GM18909 (cell line): Measurements from ENCODE around the gene SLC29A4.
"Not testable (repeated sequence)": the region's sequence is repeated elsewhere in the genome, so short reads cannot be mapped to it uniquely, and the experiment has no call there.

ENCODE experiments used
- ATAC-seq: cut with Tn5 transposase; IDR thresholded peaks from one replicate; pipeline ENCODE4 v1.9.1; 2021; ENCODE audit warnings: mild to moderate bottlenecking; ENCODE audit not compliant: unreplicated experiment, poor library complexity

The SLC29A4 gene

DNA sequence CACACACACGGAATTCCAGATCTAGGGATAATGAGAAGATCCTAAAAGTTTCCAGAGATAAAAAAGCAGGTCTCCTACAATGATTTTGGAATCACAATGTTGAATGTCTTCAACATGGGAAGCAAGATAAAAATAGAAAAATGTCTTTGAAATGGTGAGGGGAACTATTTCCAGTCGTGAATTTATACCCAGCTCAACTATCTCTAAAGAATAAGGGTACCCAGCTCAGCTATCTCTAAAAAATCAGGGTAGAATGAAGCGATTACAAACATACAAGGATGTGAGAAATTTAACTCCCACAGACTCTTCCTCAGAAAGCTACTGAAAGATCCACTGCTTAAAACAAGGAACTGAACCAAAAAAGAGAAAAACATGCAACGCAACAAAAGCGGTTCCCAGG is 35.9 kb downstream of the SLC29A4 start:
- not testable (repeated sequence) for ATAC-seq

DNA sequence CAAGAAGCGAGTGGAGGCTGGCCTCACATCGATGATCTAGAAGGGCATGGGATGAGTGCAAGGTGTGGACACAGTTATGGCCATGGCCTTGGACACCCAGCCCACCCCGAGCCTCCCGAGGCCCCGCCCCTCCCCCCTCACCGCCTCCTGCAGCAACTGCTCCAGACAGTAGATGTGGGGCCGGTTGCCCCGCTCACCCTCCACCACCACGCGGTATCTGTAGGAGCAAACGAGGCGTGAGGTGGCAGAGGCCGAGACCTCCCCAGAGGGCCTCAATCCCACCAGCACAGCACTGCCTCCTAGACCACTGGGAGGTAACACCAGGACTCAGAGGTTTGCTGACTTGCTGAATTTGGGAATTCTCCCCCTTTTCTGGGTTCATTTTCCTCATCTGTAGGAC is 37.6 kb downstream of the SLC29A4 start:
- ATAC-seq: no peak

DNA sequence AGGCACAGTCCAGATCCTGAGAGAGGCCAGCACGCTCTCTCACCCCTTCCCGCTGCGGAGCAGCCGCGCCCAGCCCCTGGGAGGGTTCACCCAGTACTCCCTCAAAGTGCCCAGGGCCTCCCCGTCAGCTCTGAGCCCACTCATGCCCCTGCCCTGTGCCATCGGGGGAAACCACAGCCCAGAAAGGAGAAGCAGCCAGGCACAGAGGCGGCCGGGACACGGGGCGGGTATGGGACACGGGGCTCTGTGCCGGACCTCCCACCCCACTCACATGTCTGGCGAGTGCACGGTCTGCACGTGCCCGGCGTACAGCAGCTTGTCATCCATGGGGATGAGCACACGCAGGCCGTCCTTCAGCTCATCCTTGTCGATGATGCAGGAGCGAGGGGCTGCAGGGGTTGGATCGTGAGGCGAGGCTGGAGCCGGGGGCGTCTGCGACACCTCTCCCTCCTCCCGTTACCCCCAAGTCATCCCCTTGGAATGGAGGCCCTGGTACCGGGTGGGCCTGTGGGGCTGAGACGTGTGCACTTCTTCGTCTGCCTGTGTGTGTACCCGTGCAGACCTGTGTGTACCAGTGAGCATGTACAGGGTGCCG is 38.2 kb downstream of the SLC29A4 start:
- ATAC-seq: no peak

DNA sequence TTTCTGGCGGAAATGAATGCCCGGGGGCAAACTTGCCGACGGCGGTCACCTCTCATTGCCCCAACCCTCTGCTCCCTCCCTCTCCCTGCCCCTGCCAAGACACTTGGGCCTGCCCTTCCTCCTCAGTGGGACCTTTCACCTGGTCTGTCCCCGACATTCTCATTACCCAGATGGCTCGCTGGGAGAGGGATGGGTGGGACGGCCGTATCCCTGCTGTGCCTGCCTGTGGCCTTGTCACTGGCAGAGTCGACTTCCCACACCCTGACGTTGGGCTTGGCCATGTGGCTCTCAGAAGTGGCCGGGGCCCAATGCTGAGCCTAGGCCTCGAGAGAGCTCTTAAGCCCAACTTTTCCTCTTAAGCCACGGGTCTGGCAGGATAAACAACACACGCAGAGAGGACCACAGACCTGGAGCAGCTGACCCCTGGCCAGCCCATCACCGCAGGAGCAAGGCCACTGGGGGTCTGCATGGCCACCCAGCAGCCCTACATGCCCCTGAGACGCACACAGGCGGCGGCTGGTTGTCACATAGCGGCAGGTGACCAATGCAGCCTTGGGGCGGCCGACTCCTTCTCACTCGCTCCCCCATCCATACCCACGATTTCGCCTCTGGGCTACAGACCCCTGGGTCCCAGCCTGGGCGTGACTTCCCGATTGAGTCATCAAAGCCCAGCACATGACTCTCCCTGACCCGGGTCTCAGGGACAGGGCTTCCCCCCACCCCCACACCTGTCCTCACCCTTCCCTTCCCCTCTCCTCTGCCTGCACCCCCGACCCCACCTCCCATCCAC is 40.1 kb downstream of the SLC29A4 start:
- no peak for ATAC-seq

DNA sequence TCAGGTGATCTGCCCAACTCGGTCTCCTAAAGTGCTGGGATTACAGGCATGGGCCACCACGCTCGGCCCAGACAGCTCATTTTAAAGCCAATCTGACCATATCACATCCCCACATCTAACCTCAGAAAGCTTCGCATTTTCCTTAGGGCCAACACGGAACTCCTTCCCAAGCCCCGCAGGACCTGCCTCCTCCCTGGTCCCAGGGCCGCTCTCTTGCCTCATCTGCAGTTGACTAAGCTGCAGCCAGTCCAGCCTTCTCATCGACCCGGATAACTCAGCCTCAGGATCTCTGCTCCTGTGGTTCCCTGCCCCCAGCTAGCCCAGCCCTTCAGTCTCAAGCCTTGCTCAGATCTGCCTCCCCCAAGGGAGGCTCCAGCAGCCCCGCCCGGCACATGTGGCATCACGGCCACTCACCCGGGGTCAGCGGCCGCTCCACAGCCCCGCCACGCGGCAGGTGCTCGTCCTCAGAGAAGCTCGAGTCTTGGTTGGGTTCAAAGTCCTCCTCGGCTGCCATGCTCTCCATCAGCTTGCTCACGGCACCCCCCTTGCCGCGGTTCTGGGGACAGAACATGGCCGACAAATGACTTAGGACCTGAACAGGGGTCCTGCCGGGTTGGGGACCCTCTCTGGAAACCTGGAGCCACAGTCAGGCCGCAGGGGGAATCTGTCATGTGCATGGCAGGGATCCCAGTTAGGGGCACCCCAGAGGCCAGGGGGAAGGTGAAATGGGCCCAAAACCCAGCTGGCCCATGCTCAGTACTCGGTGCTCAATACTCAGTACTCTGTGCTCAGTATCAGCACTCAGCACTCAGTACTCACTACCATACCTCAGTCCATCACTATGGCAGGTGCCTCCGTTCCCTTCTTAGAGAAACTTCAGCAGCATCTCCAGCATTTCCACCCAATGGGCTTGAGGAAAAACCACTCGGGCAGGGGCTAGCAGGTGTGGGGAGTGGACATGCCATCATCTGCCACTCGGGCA is 41.3 kb downstream of the SLC29A4 start:
- not testable (repeated sequence) for ATAC-seq

DNA sequence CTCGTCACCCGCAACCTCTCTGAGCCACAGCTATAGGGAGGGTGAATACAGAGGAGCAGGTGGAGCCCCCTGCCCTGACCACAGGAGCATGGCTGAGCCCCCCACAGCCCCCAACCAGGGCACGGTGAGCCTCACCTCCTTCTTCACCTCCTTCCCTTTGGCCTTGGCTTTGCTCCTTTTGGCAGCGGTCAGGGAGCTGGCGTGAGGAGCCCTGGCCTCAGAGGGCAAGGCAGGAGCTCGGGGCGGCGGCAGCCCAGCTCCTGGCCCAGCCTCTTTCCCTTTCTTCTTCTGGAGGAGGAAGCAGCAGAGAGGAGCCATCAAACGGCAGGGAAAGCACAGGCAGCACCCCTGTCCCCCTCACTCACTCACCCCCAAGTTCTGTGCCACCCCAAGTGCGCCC is 42.2 kb downstream of the SLC29A4 start:
- ATAC-seq: no peak

DNA sequence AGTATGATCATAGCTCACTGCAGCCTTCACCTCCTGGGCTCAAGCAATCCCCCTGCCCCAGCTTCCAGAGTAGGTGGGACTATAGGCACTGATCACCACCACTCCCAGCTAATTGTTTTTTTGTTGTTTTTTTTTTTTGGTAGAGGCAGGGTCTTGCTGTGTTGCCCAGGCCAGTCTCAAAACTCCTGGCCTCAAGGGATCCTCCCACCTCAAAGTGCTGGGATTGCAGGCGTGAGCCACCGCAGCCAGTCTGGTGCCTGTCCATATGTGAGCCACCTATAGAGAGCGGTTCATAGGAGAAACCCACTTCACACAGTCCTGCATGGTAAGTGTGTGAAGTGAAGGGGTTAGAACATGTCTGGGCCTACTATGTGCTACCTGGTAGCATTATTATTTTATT is 47.5 kb downstream of the SLC29A4 start:
- no peak for ATAC-seq

DNA sequence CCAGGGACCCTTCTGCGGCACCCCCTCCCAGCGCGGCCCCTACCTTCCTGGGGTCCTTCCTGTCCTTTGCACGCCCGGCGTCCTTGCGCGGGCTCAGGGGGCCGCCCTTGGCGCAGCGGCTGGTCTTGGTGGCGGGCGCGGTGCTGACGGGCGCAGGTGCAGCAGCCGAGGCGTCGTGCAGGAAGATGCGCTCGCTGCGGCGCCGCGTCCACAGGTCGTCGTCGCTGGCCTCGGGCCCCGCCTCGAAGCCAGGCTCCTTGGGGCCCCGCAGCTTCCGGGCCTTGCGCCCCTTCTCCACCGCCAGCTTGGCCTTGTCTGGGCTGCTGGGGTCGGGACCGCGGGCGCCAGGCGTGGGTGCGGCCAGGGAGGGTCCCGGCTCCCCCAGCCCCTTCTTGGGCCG is 49.8 kb downstream of the SLC29A4 start:
- no peak for ATAC-seq

DNA sequence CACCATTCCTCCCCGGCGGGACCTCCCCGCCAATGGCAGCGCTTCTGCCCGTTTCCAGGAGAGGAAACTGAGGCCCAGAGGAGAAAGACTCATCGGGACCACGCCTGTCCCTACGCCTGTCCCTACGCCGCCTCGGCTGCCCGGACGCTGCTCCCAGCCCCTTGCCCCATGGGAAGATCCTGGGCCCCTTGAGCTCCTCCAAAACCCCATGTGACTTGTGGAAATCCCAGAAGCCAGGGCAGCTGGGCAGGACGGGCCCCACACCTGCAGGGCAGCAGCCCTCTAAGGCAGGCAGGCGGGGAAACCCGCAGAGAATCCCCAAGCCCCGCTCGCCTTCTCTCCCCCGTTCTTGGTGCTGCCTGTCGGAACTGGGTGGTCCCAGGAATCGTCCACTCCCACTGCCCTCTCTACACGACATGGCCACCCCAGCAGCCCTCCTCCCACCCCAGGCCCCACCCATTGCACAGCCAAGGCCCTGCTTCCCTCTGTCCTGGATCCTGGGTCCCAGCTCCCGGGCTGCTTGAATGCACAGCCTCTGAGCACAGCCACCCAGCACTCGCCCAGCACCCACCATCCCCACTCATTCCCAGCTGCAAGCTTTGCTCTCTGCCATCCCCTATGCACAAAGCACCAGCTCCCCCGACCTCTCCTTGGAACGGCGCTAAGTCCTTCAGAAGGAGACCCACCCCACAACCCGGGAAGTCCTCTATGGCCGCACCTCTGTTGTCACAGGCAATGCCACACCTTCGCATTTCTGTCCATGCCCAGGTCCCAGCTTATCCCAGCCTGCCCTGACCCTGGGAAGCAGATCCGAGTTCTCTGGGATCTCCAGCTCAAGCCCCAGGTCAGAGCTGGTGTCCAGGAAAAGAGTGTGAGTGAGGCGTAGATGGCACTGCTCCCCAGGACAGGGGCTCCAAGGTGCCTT is 50.6 kb downstream of the SLC29A4 start:
- no peak for ATAC-seq

DNA sequence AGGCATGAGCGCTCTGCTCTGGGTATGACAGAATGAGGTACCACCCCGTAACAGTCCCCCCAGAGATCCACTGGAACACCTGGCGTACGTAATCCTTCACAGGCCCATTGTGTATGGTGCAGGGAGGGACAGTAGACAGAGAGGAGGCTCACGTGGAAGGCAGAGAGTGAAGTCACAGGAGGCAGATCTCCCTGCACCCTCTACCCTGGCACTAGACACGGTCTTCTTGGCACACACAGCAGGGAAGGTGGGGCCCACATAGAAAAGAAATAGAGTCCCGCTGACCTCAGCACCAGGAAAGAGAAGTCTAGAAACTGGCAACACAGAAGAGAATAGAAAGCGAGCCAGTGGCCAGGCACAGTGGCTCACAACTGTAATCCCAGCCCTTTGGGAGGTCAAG is 51.9 kb downstream of the SLC29A4 start:
- ATAC-seq: no peak

DNA sequence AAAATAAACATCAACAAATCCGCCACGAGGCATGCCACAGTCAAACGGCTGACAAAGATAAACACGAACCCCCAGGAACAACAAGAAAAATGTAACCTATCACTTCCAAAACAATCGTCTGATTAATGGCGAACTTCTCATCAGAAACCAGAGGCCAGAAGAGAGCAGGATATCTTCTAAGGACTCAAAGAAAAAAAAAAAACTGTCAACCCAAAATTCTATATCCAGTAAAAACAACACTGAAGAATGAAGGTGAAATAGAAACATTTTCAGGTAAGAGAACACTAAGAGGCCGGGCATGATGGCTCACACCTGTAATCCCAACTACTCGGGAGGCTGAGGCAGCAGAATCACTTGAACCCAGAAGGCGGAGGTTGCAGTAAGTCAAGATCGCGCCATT is 54.3 kb downstream of the SLC29A4 start:
- ATAC-seq: no peak

DNA sequence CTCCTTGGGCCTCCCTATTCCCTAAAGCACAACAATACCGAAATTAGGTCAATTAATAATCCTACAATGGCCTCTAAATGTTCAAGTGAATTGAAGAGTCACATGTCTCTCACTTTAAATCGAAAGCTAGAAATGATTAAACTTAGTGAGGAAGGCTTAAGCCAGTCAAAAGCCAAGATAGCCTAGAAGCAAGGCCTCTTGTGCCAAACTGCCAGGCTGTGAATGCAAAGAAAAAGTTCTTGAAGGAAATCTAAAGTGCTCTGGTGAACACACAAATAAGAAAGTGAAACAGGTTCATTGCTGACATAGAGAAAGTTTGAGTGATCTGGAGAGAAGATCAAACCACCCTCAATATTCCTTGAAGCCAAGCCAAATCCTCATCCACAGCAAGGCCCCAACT is 57.2 kb downstream of the SLC29A4 start:
- no peak for ATAC-seq

DNA sequence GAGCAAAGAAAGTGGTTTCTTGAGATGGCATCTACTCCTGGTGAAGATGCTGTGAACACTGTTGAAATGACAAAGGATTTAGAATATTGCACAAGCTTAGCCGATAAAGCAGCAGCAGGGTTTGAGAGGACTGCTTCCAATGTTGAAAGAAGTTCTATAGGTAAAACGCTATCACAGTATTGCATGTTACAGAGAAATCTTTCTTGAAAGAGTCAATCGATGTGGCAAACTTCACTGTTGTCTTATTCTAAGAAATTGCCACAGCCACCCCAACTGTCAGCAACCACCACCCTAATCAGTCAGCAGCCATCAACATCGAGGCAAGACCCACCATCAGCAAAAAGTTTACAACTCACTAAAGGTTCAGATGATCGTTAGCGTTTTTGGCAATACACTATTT is 59.9 kb downstream of the SLC29A4 start:
- ATAC-seq: no peak

DNA sequence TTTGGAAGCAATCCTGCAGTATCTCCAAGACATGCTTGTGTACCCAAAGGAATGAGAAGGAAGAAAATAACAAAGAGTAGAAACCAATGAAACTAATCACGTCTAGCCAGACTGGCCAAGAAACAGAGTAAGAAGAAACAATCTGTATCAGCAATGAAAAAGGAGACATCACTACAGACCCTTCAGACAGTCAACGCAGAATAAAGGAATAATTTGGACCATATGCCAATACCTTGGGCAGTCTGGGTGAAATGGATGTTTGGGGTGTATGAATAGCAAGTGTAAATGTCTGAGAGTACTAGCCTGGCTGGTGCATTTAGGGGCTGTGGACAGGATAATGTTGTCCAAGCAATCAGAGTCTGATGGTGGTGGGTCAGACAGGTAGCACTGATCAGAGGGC is 61.1 kb downstream of the SLC29A4 start:
- ATAC-seq: no peak

DNA sequence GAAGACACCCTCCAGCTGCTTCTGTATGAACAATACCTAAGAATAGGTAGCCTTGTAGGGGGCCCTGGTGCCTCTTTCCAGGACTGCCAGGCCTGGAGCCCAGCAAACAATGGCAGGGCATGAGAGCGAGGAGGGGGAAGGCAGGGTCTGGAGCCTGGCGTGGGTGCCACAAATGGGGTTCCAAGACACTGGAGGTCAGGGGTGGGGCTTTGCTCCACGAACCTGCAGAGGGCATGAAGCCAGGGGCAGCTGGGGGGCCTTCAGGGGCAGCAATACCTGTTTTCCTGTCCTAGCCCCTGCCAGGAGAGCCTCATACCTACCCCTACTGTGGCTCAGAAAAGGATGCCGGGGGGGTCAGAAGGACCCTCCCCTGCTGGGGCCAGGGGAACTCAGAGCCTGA is 61.6 kb downstream of the SLC29A4 start:
- ATAC-seq: no peak

DNA sequence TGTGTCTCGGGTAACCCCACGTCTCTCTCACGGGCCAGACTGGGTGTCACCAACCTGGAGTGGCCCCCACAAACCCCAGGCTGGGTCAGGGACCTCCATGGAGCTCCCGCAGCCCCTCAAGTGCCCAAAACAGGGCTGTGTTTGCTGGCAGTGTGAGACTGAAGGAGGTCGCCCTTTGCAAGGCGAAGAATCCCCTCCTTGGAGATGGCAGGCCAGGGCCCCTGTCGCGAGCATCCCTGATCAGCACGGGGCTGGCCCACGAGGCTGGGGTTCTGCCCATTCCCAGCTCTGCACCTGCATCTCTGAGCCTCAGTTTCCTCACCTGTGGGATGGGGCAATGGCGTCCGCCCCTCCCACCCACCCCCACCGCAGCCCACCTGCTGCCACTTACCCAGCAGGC is 62.4 kb downstream of the SLC29A4 start:
- ATAC-seq: no peak

DNA sequence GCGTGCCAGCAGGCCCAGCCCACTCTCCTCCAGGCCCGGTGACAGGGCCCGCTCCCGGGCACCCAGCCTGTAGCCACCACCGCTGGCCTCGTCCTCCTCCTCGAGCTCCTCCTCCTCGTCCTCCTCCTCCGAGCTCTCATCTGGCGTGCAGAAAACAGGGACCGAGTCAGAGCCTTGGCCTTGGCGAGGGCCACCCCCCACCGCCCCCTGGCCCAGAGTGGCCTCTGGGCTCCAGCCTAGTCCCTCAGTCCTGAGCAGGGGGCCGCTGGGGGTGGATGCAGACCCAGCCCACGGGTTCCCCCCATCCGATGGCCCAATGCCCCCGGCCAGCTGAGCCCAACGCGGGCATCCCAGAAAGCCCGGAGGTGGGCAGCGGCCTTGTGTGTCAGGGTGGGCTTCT is 62.9 kb downstream of the SLC29A4 start:
- ATAC-seq: no peak

DNA sequence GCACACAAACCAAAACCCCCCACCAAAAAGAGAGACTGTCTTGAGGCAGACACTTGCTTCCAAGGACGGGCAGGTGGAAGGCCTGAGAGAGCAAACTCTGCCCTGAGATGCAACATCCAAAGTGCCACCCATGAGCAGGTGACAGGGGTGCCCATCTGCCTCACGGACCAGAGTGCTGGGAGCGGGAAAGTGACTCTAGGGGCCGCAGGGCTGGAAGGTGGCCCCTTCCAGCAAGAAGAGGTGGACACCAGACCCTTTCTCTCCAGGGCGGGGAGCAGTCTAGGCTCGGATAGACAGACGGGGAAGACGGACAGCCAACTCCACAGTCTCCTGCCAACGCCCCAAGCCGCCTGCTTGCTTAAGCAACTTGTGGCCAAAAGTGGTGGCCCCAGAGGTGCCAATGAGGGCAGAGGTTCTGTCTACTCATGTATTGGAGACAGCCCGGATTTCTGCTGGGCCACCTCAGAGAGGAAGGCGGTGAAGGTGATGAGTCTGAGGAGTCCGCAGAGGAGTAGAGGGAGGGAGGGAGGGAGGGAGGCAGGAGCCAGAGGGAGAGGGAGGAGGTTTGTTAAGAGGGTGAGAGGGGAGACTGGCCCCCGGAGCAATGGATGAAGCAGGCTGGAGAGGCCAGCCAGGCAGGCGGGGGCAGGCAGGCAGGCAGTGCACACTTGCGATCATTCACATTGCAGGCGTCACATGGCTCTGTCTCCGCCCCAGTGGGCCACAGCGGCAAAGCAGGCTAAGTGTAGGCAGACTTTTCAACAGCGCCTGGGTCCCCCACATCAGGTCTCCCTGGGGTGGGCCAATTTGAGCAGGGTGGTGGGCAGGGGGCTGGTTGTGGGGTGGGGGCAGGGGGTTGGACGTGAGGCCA is 65.6 kb downstream of the SLC29A4 start:
- ATAC-seq: no peak

DNA sequence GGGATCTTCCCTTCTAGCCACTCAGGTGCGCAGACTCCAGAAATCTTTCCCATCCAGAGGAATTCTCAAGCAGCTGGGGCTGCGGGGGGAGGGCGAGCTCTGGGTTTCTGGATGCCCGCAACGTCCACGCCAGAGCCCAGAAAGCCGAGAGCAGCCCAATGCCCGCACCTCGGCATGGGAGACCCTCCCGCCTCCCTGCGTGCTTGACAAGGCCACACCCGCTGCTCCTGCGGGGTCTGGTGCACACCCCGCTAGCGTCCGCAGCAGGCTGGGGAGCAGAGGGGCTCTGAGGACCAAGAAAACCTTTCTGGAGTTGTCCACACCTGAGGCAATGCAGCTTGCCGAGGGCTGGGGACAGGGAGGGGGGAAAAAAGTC is 66.2 kb downstream of the SLC29A4 start:
- no peak for ATAC-seq
